Esophagus (tissue), 2 donors: ENCODE results near the gene SPACA4. TPM values are rescaled to one million over a fixed set of nuclear protein-coding genes. Genes with fewer than 3 reads are reported as not detected.
A peak's percentile ranks its signal among the peaks of the same experiment; 100 is the strongest.
"Not testable (repeated sequence)": the region's sequence is repeated elsewhere in the genome, so short reads cannot be mapped to it uniquely, and the experiment has no call there.

Experiments used
- H3K27ac ChIP-seq, 2 donors: one replicate each; pipeline ENCODE4 v1.5.1; 2013; ENCODE audit warnings: low read depth in 2 of 2, mild to moderate bottlenecking in 2 of 2, inconsistent platforms in 1 of 2, low read length in 1 of 2, moderate library complexity in 1 of 2
- H3K27me3 ChIP-seq, 2 donors: one replicate each; pipeline ENCODE4 v1.6.1; 2013; ENCODE audit warnings: low read length in 2 of 2, control low read depth in 1 of 2, mild to moderate bottlenecking in 1 of 2; ENCODE audit not compliant: insufficient read depth in 2 of 2, control insufficient read depth in 1 of 2
- H3K36me3 ChIP-seq, 2 donors: one replicate each; pipeline ENCODE4 v1.6.1; 2013; ENCODE audit warnings: low read length in 1 of 2; ENCODE audit not compliant: control insufficient read depth in 2 of 2, insufficient read depth in 2 of 2
- H3K4me1 ChIP-seq, 2 donors: one replicate each; pipeline ENCODE4 v1.6.1; 2013; ENCODE audit warnings: low read length in 1 of 2; ENCODE audit not compliant: control insufficient read depth in 2 of 2, insufficient read depth in 2 of 2
- H3K4me3 ChIP-seq, 2 donors: one replicate each; pipeline ENCODE4 v1.5.1; 2013; ENCODE audit warnings: low read length in 2 of 2, mild to moderate bottlenecking in 2 of 2, low read depth in 1 of 2, moderate library complexity in 1 of 2
- H3K9me3 ChIP-seq, 2 donors: one replicate each; pipeline ENCODE4 v1.6.1; 2013; ENCODE audit warnings: mild to moderate bottlenecking in 2 of 2, low read depth in 1 of 2, low read length in 1 of 2, moderate library complexity in 1 of 2; ENCODE audit not compliant: control insufficient read depth in 2 of 2, insufficient read depth in 1 of 2
- WGBS, 2 donors: extraction: QIAGEN DNeasy Blood & Tissue Kit; methylation state at CpG; one replicate each; pipeline ENCODE4 v1.1.7; 2013; 5-methylcytosine and 5-hydroxymethylcytosine counted together
- polyA plus RNA-seq, 2 donors: library from polyadenylated mRNA; stranded (reverse); fragments of 200-250 nt; gene quantifications; one replicate each; pipeline ENCODE4 v1.2.3, GENCODE V29; 2013
- donor health status: healthy with polysubstance abuse.
- donor health status: Bipolar disorder and iron deficiency.

Gene SPACA4
- polyA plus RNA-seq, 2 donors = 1.2 to 1.9 TPM

DNA sequence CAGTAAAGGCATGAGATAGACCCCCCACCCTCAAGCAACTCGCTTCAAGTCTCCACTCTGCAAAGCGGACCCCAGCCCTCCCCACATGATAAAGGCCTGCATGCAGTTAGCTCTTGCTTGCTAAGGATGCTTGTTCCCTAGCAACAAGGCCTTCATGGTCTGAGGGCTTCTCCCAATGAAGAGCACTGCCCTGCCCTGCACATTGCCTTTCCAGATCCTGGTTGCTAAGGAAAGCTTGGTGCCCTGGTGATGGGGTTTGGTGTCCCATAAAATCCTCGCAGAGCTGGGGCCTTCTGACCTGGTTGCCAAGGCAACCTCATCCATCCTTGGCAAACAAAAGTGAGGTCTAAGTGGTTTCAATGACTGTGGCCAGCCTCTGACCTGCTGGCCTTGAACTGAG lies 24.7 kb downstream of the SPACA4 start:
- Histone ChIP-seq H3K9me3 (no peaks in the 10 kb centered on the region), H3K36me3 (peaks cover 0 to 7% of the 10 kb centered on the region in 2 donors), H3K27me3 (no peaks in the 10 kb centered on the region), H3K4me1 (peaks cover 0 to 15% of the 10 kb centered on the region in 2 donors), H3K27ac (peak overlapping the region in 1 of 2 donors; percentile 59), H3K4me3 (no peak overlapping the region)
- WGBS, 2 donors = 72 to 74% methylated on average over 3 of the region's 3 CpGs

DNA sequence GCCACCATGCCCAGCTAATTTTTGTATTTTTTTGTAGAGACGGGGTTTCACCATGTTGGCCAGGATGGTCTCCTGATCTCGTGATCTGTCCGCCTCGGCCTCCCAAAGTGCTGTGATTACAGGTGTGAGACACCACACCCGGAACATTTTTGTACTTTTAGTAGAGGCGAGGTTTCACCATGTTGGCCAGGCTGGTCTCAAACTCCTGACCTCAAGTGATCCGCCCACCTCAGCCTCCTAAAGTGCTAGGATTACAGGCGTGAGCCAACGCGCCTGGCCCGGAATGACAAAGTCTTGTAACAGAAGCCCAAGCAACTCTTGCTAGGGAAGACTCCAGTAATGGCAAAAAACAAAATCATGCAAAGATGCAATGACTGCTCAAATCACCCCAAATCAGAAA lies 25.7 kb downstream of the SPACA4 start:
- H3K9me3 ChIP-seq, H3K27me3 ChIP-seq, H3K36me3 ChIP-seq, H3K4me3 ChIP-seq: not testable (repeated sequence)
- 70 to 75% methylated on average over 11 of the region's 11 CpGs for WGBS, 2 donors
- Histone ChIP-seq H3K27ac (peak overlapping the region; percentile 93 to 99), H3K4me1 (peaks cover 0 to 12% of the 10 kb centered on the region in 2 donors)

DNA sequence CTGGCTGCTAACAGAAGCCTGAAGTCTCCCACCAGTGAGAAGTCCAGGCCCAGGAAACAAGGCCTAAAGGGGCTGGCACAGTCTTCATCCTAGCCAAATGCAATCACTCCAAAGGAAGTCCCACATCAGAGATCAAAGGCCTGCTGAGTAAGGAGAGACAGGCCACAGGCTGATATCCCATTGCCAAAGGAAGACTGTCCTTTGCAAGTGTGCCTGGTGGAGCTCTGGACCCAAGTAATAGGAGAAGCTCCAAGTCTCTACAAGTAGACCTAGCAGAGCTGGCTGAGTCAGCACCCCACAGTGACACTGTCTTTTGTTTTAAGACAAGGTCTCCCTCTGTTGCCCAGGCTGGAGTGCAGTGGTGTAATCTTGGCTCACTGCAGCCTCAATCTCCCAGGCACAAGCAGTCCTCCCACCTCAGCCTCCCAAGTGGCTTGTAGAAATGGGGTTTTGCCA lies 26.2 kb downstream of the SPACA4 start:
- no peaks in the 10 kb centered on the region for H3K27me3 ChIP-seq
- no peak overlapping the region for H3K4me3 ChIP-seq
- H3K9me3 ChIP-seq = no peaks in the 10 kb centered on the region
- peaks cover 0 to 7% of the 10 kb centered on the region in 2 donors for H3K36me3 ChIP-seq
- peaks cover 0 to 10% of the 10 kb centered on the region in 2 donors for H3K4me1 ChIP-seq
- H3K27ac ChIP-seq = peak overlapping the region; percentile 93 to 99

DNA sequence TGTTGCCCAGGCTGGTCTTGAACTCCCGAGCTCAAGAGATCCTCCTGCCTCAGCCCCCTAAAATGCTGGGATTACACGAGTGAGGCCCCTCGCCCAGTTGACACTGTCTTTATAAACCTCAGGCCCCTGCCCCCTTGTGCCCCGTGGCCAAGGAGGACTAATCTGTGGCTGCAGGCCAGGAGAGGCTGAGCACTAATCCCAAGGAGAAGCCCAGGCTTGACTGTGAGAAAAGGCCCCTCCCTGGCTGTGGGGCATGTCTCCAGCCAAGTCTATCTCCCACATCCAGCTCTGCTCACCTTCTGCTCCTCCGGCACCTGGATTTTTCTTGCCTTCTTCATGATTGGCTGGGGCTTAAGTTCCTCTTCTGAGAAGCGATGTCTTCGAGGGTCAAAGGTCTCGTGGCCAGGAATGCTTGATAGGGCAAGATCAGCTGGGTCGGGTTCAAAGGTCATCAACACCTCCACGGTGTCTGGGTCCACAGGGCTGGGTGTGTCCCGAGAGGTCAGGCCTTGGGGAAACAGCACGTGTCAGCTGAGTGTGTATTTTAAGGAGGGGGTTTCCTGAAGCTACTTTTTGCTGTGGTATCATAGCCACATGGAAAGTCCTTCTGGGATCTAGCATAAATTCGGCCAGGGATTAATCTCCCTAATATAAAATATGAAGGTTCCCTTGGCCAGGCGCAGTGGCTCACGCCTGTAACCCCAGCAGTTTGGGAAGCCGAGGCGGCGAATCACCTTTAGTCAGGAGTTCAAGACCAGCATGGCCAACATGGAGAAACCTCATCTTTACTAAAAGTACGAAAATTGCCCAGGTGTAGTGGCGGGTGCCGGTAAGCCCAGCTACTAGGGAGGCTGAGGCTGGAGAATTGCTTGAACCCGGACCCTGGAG lies 26.9 kb downstream of the SPACA4 start:
- peaks cover 0 to 10% of the 10 kb centered on the region in 2 donors for H3K4me1 ChIP-seq
- no peak overlapping the region for H3K4me3 ChIP-seq
- no peaks in the 10 kb centered on the region for H3K27me3 ChIP-seq
- WGBS, 2 donors = 51 to 52% methylated on average over 22 of the region's 22 CpGs
- H3K36me3 ChIP-seq = peaks cover 0 to 7% of the 10 kb centered on the region in 2 donors
- H3K27ac ChIP-seq = peak overlapping the region; percentile 93 to 99
- H3K9me3 ChIP-seq = no peaks in the 10 kb centered on the region

DNA sequence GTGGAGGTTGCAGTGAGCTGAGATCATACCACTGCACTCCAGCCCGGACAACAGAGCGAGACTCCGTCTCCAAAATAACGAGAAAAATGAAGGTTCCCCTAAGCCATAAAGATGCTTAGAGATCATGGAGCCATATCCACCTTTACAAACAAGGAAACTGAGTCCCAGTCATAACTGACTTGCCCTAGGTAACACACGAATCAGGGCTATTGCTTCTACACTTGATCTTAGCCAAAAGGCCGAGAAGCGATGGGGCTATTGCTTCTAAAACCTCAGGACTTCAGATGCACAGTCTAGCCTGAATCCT lies 27.4 kb downstream of the SPACA4 start:
- Histone ChIP-seq H3K4me1 (peaks cover 0 to 13% of the 10 kb centered on the region in 2 donors), H3K4me3 (no peak overlapping the region), H3K9me3 (no peaks in the 10 kb centered on the region)

DNA sequence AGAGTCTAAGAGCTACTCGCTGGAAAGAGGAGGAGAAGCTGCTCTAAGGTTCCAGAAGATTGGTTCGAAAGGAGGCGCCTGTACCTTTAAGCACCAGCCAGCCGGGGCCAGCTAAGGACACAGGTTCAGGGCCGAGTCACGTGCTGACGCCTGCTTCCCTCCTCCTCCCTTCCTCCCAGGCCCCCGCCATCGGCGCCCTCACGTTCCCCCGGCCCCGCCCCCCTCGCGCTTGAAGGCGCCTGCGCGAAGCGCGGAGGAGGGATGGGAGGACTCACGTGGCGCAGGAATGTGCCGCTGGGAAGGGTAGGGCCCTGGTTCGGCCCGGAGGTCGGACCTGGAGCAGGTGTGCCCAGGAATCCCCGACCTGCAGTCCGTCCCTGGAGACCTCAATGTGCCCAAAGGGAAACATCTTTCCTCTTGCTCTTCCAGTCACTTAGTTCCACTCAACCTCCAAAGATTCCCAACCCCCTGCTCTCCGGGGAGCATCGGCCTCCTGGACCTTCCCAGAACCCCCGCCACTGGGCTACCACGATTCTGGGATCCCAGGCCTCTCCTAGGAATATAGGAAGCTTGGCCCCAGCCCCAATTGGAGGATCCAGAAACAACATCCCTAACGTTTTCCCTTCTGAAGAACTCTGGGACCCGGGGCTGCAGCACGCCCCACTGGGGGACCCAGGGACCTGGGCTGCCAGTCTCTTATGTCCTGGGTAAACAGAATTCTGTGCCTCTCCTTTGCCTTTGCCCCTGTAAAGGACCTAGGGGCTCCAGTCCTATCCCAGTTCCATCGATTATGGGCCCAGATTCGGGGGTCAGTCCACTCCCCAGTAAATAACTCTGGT lies 28.1 kb downstream of the SPACA4 start:
- peaks cover 0 to 7% of the 10 kb centered on the region in 2 donors for H3K36me3 ChIP-seq
- H3K27me3 ChIP-seq = no peaks in the 10 kb centered on the region
- peak overlapping the region; percentile 20 to 65 for H3K4me3 ChIP-seq
- peaks cover 0 to 13% of the 10 kb centered on the region in 2 donors for H3K4me1 ChIP-seq
- H3K27ac ChIP-seq = peak overlapping the region; percentile 98 to 99
- WGBS, 2 donors = 4% methylated on average over 36 to 37 of the region's 37 CpGs
- no peaks in the 10 kb centered on the region for H3K9me3 ChIP-seq

More for the DNA sequence above, 27.4 kb downstream of the SPACA4 start:
- Histone ChIP-seq H3K27ac (peak overlapping the region; percentile 93 to 99), H3K36me3 (peaks cover 0 to 7% of the 10 kb centered on the region in 2 donors), H3K27me3 (no peaks in the 10 kb centered on the region)
- 33 to 35% methylated on average over 7 of the region's 7 CpGs for WGBS, 2 donors

DNA sequence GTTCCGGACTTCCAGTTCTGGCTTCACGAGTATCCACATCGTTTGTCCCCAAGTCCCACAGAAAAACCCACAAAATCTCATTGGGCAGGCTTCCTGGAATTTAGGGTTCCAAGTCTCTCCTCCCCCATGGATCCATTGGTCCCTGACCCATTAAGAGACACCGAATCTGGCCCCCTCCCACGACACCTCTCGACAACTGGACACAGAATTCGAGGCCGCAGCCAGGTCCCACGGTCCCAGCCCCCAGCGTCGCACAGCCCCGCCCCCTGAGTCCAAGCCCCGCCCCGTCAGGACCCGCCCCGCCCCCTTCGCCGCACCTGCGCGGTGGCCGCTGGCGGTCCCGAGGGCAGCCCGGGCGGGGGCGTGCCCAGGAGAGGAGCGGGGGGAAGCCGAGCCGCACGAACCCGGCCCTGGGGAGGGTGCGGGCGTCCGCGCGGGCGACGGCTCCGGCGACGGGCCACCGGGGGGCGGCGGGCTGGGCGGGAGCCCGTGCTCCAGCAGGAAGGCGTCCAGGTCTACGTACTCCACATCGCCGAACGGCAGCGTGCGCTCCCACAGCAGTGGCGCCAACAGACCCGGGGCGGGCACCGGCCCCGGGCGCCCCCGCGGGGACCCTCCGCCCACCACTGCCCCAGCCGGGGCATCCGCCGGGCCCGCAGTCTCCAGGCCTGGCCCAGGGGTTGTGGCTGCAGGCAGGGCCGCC lies 28.9 kb downstream of the SPACA4 start:
- no peaks in the 10 kb centered on the region for H3K9me3 ChIP-seq
- peak overlapping the region; percentile 98 to 99 for H3K27ac ChIP-seq
- H3K4me1 ChIP-seq = peaks cover 0 to 10% of the 10 kb centered on the region in 2 donors
- H3K4me3 ChIP-seq = peak overlapping the region; percentile 61 to 65
- WGBS, 2 donors = 1% methylated on average over 60 to 67 of the region's 67 CpGs
- H3K36me3 ChIP-seq = no peaks in the 10 kb centered on the region
- H3K27me3 ChIP-seq = no peaks in the 10 kb centered on the region

DNA sequence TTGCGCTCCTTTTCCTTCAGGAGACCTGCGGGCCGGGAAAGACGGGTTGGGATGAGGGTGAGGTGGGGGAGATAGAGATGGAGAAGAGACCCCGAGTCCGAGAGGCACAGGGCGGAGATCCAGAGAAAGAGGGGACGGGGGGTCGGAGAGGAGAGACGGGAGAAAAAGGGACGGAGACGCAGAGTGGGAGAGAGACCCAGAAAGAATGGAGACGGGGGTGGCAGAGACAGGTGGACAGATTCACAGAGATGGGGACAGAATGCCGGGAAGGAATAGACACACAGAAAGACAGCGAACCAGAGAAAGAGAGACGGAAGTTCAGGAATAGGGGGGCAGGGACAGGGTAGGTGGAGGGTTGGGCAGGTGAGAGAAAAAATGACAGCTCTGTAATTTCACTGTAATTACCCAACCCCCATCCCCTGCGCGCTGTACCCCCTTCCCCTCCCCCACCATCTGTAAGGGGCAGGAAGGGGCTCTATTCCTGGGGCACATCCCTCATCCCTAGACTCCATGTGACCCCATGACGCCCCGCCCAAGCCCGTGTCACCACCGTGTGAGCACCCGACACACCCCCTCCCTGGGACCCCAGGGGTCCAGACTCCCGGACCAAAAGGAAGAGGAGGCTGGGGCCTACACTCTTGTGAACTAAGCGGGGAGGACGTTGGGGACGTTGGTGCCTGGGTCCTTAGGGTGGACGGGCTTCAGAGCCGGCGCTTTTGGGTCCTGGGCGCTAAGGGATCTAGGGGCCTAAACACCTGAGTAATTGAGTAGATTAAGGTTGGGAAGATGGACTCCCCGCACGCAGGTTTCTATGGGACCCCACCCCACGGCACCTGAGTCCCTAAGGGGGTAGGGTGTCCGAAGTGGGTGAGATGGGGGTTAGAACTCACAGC lies 29.7 kb downstream of the SPACA4 start:
- 1 to 2% methylated on average over 35 of the region's 35 CpGs for WGBS, 2 donors
- no peaks in the 10 kb centered on the region for H3K27me3 ChIP-seq
- peak overlapping the region; percentile 98 to 99 for H3K27ac ChIP-seq
- peaks cover 0 to 10% of the 10 kb centered on the region in 2 donors for H3K4me1 ChIP-seq
- H3K4me3 ChIP-seq = peak overlapping the region; percentile 61 to 65
- no peaks in the 10 kb centered on the region for H3K36me3 ChIP-seq
- H3K9me3 ChIP-seq = no peaks in the 10 kb centered on the region
